Subcutaneous adipose tissue (tissue), 4 donors: ENCODE measurements around the gene ZBTB20. TPM values are rescaled to one million over a fixed set of nuclear protein-coding genes. Genes with fewer than 3 reads are reported as not detected.

ENCODE experiments used
- total RNA-seq, 4 donors: library from RNA; depleted of rRNA; stranded (reverse); fragments of >200 nt; gene quantifications; one replicate each; pipeline ENCODE4 v1.1.0, GENCODE V29; 2016
- TF ChIP-seq, protein P1 (sequence below): fragments of 450-650 bp; IDR thresholded peaks from one replicate; pipeline ENCODE4 v1.5.1; 2016; ENCODE audit warnings: low read depth, mild to moderate bottlenecking, control low read depth, antibody characterized with exemption, moderate library complexity

ZBTB20 gene
- total RNA-seq, 4 donors from 2014 or later: 60.3 to 93.4 (median 69.1) TPM

- TF ChIP-seq, protein P1, sequence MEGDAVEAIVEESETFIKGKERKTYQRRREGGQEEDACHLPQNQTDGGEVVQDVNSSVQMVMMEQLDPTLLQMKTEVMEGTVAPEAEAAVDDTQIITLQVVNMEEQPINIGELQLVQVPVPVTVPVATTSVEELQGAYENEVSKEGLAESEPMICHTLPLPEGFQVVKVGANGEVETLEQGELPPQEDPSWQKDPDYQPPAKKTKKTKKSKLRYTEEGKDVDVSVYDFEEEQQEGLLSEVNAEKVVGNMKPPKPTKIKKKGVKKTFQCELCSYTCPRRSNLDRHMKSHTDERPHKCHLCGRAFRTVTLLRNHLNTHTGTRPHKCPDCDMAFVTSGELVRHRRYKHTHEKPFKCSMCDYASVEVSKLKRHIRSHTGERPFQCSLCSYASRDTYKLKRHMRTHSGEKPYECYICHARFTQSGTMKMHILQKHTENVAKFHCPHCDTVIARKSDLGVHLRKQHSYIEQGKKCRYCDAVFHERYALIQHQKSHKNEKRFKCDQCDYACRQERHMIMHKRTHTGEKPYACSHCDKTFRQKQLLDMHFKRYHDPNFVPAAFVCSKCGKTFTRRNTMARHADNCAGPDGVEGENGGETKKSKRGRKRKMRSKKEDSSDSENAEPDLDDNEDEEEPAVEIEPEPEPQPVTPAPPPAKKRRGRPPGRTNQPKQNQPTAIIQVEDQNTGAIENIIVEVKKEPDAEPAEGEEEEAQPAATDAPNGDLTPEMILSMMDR: no peak
Measured at GRCh38 chr3:114364806-114365654, 782.1 kb downstream of the ZBTB20 start.

DNA sequence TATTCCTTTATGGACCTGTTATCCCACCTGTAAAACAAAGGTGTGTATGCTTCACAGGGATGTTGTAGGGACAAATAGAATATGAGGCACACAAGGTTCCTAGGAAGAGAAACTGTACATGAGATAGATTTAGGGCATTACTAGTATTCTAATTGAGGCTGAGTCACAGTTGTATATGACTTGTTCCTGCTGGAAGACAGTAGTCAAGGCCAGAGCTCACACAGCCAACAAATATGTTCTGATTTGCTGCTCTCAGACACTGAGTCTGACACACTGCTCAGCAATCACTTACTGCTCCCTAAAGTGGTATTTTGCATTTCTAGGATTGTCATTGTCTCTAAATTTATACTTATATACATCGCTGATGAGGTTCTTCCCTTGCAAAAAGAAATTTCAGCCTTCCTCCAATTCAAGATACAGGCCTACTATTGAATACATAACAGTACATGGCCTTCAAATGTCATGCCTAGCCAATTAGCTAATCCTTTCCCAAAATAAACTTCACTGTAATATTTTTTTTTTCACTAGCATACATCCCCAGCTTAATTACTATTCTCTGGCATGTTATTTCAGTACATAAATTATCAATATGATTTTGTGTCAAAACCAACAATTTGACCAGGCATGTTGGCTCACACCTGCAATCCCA, 783.4 kb downstream of the ZBTB20 start:
- TF ChIP-seq, protein P1: no peak

GRCh38 chr3:114362815-114363214, 784.3 kb downstream of the ZBTB20 start:
- TF ChIP-seq, protein P1: no peak

- TF ChIP-seq, protein P1: no peak
Measured at GRCh38 chr3:114361391-114361790, 785.7 kb downstream of the ZBTB20 start.

DNA sequence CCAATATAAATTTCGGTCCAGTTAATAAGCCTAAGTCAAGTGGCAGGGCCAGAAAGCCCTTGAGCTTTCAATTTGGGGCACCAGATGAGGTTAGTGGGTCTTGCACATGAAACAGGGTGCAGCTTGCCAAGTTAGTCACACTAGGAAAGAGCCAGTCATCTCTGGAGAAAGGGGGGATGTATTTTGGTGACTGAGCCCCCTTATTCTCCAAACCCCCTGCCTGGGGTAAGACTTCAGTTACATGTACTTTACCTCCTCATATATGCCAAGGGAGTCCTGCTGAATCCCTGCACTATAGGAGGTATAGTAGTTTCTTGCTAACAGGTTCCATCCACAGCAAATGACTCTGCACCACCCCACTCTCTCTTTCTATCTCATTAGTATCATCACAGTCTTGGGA, 790.6 kb downstream of the ZBTB20 start:
- TF ChIP-seq, protein P1: no peak

DNA sequence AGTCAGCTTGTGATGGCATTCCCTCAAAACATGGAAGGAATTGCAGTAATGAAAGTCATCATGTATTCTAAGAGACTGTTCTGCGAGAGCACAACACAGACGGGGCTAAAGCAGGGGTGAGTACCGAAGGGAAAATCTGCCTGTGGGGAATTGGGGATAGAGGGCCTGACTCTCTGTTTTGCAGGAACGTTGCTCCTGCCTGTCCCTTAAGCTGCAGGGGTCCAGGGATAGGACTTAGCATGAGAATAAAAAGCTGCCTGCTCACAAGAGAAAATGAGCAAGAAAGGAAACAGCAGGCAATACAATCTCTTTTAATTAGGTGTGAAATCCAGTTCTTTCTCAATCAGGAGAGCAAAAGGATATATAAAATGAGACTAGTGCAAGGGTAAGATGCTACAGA, 791.0 kb downstream of the ZBTB20 start:
- TF ChIP-seq, protein P1: no peak

GRCh38 chr3:114355653-114356052, 791.4 kb downstream of the ZBTB20 start:
- TF ChIP-seq, protein P1: no peak
